Chondrocyte (in vitro differentiated cells): ENCODE results near the gene TRIM64. TPM values are rescaled to one million over a fixed set of nuclear protein-coding genes. Genes with fewer than 3 reads are reported as not detected.
"Not testable (repeated sequence)": the region's sequence is repeated elsewhere in the genome, so short reads cannot be mapped to it uniquely, and the experiment has no call there.

Experiments
- DNase-seq: peaks from one replicate; pipeline ENCODE4 v3.0.0; 2021; ENCODE audit warnings: mixed read lengths, low spot score
- H3K27ac Mint-ChIP-seq: one replicate; pipeline ENCODE4 v1.8.0; 2021; ENCODE audit warnings: mild to moderate bottlenecking, moderate library complexity, mixed read lengths; ENCODE audit not compliant: unreplicated experiment
- H3K27me3 Mint-ChIP-seq: 2 replicates; pipeline ENCODE4 v1.8.0; 2021; ENCODE audit warnings: low read depth, mixed read lengths
- H3K36me3 Mint-ChIP-seq: 2 replicates; pipeline ENCODE4 v1.8.0; 2021; ENCODE audit warnings: low read depth, mixed read lengths
- H3K4me1 Mint-ChIP-seq: 2 replicates; pipeline ENCODE4 v1.8.0; 2021; ENCODE audit warnings: low read depth, mild to moderate bottlenecking, mixed read lengths
- H3K4me3 Mint-ChIP-seq: one replicate; pipeline ENCODE4 v1.8.0; 2021; ENCODE audit warnings: mild to moderate bottlenecking, moderate library complexity, mixed read lengths; ENCODE audit not compliant: unreplicated experiment
- H3K9me3 Mint-ChIP-seq: 2 replicates; pipeline ENCODE4 v1.8.0; 2021; ENCODE audit warnings: low read depth, mixed read lengths
- long read RNA-seq: library from polyadenylated mRNA; stranded (forward); transcript quantifications from one replicate; pipeline ENCODE4 v2.0.0, GENCODE V29; 2021
- total RNA-seq: library from RNA; stranded (reverse); gene quantifications from 3 replicates; pipeline ENCODE4 v1.2.1, GENCODE V29; 2021
- TF ChIP-seq, protein P1 (sequence below): fragments of 200-600 bp; sonication (generic); IDR thresholded peaks from 2 replicates; pipeline ENCODE4 v1.5.0; 2021; ENCODE audit warnings: antibody characterized with exemption, mild to moderate bottlenecking, moderate library complexity

TRIM64 gene, protein sequence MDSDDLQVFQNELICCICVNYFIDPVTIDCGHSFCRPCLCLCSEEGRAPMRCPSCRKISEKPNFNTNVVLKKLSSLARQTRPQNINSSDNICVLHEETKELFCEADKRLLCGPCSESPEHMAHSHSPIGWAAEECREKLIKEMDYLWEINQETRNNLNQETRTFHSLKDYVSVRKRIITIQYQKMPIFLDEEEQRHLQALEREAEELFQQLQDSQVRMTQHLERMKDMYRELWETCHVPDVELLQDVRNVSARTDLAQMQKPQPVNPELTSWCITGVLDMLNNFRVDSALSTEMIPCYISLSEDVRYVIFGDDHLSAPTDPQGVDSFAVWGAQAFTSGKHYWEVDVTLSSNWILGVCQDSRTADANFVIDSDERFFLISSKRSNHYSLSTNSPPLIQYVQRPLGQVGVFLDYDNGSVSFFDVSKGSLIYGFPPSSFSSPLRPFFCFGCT
- total RNA-seq, result not detected in 3 replicates
- long read RNA-seq, result 0 reads

DNA sequence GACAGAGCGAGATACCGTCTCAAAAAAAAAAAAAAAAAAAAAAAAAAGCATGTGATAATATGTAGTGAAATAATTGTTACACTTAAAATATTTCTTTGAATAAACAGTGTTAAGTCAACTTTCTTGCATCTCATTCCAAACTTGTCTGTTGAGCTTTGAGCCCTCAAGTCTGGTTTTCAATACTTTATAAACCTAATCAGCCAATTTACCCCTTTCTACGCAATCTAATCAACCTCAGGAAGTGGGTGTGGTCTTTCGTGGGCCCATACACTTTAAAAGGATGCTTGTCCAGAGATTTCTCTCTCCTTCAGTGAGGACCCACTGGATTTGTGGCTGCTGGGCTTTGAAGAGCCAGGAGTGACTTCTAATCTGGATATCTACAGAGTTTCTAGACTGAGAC is at the start of gene TRIM64:
Gene TRIM64, plus strand, starts transcription at position 301 of the 400 bp plus-strand sequence. CDS start 2,467 bp downstream, outside the sequence.
- DNase-seq, H3K27ac Mint-ChIP-seq, H3K4me1 Mint-ChIP-seq, H3K27me3 Mint-ChIP-seq, H3K36me3 Mint-ChIP-seq, H3K9me3 Mint-ChIP-seq, H3K4me3 Mint-ChIP-seq: not testable (repeated sequence)

DNA sequence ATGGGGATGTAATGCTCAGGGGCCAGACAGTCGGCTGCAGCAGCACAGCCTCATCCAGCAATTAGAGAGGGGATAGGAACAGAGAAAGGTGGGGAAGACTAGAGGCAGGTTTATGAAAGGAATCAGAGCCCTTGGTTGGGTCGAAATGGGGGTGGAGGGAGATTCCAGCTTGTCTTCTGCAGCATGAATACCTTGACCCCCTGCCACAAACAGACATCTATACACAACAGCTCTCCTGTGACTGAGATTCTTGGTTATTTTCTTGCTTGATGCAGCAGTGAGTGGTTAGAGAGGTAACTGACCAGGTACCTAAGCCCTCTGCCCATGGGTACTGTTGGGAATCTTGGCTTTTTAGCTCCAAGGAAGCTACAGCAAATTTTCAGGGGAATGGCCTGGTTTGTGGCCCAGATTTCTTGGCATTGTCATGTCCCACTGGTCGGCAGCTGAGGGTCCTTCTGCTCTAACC is 43.6 kb upstream of the TRIM64 start, which contains the start of gene TRIM49D1:
Gene TRIM49D1, minus strand, starts transcription at position 51 of the 466 bp plus-strand sequence. CDS start 4,535 bp downstream, outside the sequence.
- Mint-ChIP-seq H3K4me1 (no peaks in the 10 kb centered on the region), H3K9me3 (no peaks in the 10 kb centered on the region), H3K4me3 (no peak within 1 kb of the TSS), H3K27me3 (peaks cover 7% of the 10 kb centered on the region), H3K36me3 (no peaks in the 10 kb centered on the region), H3K27ac (no peak within 1 kb of the TSS)
- TF ChIP-seq, protein P1, sequence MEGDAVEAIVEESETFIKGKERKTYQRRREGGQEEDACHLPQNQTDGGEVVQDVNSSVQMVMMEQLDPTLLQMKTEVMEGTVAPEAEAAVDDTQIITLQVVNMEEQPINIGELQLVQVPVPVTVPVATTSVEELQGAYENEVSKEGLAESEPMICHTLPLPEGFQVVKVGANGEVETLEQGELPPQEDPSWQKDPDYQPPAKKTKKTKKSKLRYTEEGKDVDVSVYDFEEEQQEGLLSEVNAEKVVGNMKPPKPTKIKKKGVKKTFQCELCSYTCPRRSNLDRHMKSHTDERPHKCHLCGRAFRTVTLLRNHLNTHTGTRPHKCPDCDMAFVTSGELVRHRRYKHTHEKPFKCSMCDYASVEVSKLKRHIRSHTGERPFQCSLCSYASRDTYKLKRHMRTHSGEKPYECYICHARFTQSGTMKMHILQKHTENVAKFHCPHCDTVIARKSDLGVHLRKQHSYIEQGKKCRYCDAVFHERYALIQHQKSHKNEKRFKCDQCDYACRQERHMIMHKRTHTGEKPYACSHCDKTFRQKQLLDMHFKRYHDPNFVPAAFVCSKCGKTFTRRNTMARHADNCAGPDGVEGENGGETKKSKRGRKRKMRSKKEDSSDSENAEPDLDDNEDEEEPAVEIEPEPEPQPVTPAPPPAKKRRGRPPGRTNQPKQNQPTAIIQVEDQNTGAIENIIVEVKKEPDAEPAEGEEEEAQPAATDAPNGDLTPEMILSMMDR, result no peak
- DNase-seq, result peak; percentile 11

DNA sequence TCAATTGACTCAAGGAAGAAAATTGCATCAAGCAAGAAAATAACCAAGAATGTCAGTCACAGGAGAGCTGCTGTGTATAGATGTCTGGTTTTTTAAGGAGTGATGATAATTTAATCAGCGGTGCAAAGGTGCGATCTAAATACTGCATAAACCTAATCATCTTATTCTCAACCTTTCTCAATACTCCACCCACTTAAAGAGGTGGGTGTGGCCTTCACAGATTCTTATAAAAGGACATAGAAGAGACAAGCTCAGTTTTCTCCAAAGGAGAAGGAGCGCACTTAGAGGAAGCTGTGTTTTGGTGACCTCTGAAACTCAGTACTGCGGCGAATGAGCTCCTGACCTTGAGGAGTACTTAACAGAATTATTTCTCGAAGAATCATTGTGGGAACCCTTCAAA is 42.1 kb upstream of the TRIM64 start, which contains the start of gene TRIM49D2:
Gene TRIM49D2, plus strand, starts transcription at position 301 of the 400 bp plus-strand sequence. CDS start 2,698 bp downstream, outside the sequence.
- not testable (repeated sequence) for H3K27ac Mint-ChIP-seq, H3K27me3 Mint-ChIP-seq, H3K4me3 Mint-ChIP-seq, H3K4me1 Mint-ChIP-seq, DNase-seq, H3K36me3 Mint-ChIP-seq, H3K9me3 Mint-ChIP-seq

- not testable (repeated sequence) for H3K36me3 Mint-ChIP-seq, H3K27ac Mint-ChIP-seq, H3K9me3 Mint-ChIP-seq, H3K4me3 Mint-ChIP-seq, H3K27me3 Mint-ChIP-seq, H3K4me1 Mint-ChIP-seq
- DNase-seq, result peak; percentile 2
Observed at GRCh38 chr11:89960833-89961232, 5.0 kb upstream of the TRIM64 start.

Other genes with a start within 250 kb of the TRIM64 start
- not detected in 3 replicates for gene TRIM49, start 157.5 kb upstream of the TRIM64 start, total RNA-seq
- not detected in 3 replicates for gene TRIM64B, start 87.5 kb upstream of the TRIM64 start, total RNA-seq
- gene TRIM49D1, start 43.8 kb upstream of the TRIM64 start, total RNA-seq, result not detected in 3 replicates
- gene TRIM49D2, start 42.0 kb upstream of the TRIM64 start, total RNA-seq, result not detected in 3 replicates
- not detected in 3 replicates for gene TRIM49C, start 65.1 kb downstream of the TRIM64 start, total RNA-seq
- not detected in 3 replicates for gene UBTFL1, start 119.9 kb downstream of the TRIM64 start, total RNA-seq
- 0.23 to 1.7 TPM (median 1.1 TPM) in 3 replicates for gene NAALAD2, start 168.6 kb downstream of the TRIM64 start, total RNA-seq